ENCODE data around the gene ZNF808.
"Not testable (repeated sequence)": the region's sequence is repeated elsewhere in the genome, so short reads cannot be mapped to it uniquely, and the experiment has no call there.

The ZNF808 gene

GRCh38 chr19:52592301-52592700 is 64.8 kb downstream of the ZNF808 start:
- no peak for DNase-seq (ENCODE audit: low read depth in 2 of 2, low spot score in 1 of 2)

- not testable (repeated sequence) for DNase-seq (ENCODE audit: low read depth in 2 of 2, low spot score in 1 of 2)
Measured at GRCh38 chr19:52593441-52593840, 66.0 kb downstream of the ZNF808 start.

GRCh38 chr19:52599241-52599640 is 71.8 kb downstream of the ZNF808 start:
- no peak for DNase-seq (ENCODE audit: low read depth in 2 of 2, low spot score in 1 of 2)

GRCh38 chr19:52600639-52601024 is 73.2 kb downstream of the ZNF808 start:
- no peak for DNase-seq (ENCODE audit: low read depth in 2 of 2, low spot score in 1 of 2)

GRCh38 chr19:52601025-52601973 is 73.8 kb downstream of the ZNF808 start:
- peak; percentile 87 to 90 for DNase-seq (ENCODE audit: low read depth in 2 of 2, low spot score in 1 of 2)

- not testable (repeated sequence) for DNase-seq (ENCODE audit: low read depth in 2 of 2, low spot score in 1 of 2)
Measured at GRCh38 chr19:52601974-52602366, 74.5 kb downstream of the ZNF808 start.

GRCh38 chr19:52602941-52603340 is 75.5 kb downstream of the ZNF808 start:
- DNase-seq (ENCODE audit: low read depth in 2 of 2, low spot score in 1 of 2): no peak

- no peak for DNase-seq (ENCODE audit: low read depth in 2 of 2, low spot score in 1 of 2)
Measured at GRCh38 chr19:52603558-52604207, 76.2 kb downstream of the ZNF808 start.

Measured in stimulated activated CD8-positive, alpha-beta memory T cell treated with anti-CD3 and anti-CD28 coated beads, Interleukin-4, amount 100 ng/mL, for 1 hour (primary cell).